ENCODE results near the gene GRID2. TPM values are rescaled to one million over a fixed set of nuclear protein-coding genes. Genes with fewer than 3 reads are reported as not detected.

Gene GRID2
- total RNA-seq, 1 donor = 0.63 TPM

- no peak for DNase-seq (ENCODE audit: low read depth)
- no peak overlapping the region for H3K4me3 ChIP-seq (ENCODE audit: low read depth, low read length)
- no peak for TF ChIP-seq CTCF (IDR thresholded peaks at IDR 0.05; ENCODE audit: insufficient read depth, low read length)
Measured at GRCh38 chr4:92262371-92262770, 41.4 kb upstream of the GRID2 start.

GRCh38 chr4:92263010-92263409 is 40.8 kb upstream of the GRID2 start:
- H3K4me3 ChIP-seq (ENCODE audit: low read depth, low read length) = no peak overlapping the region
- no peak for DNase-seq (ENCODE audit: low read depth)
- no peak for TF ChIP-seq CTCF (IDR thresholded peaks at IDR 0.05; ENCODE audit: insufficient read depth, low read length)

- TF ChIP-seq CTCF (IDR thresholded peaks at IDR 0.05; ENCODE audit: insufficient read depth, low read length) = no peak
- H3K4me3 ChIP-seq (ENCODE audit: low read depth, low read length) = no peak overlapping the region
- DNase-seq (ENCODE audit: low read depth) = no peak
Measured at GRCh38 chr4:92263575-92263974, 40.2 kb upstream of the GRID2 start.

GRCh38 chr4:92264163-92264562 is 39.6 kb upstream of the GRID2 start:
- H3K4me3 ChIP-seq (ENCODE audit: low read depth, low read length) = no peak overlapping the region
- DNase-seq (ENCODE audit: low read depth) = no peak
- no peak for TF ChIP-seq CTCF (IDR thresholded peaks at IDR 0.05; ENCODE audit: insufficient read depth, low read length)

DNA sequence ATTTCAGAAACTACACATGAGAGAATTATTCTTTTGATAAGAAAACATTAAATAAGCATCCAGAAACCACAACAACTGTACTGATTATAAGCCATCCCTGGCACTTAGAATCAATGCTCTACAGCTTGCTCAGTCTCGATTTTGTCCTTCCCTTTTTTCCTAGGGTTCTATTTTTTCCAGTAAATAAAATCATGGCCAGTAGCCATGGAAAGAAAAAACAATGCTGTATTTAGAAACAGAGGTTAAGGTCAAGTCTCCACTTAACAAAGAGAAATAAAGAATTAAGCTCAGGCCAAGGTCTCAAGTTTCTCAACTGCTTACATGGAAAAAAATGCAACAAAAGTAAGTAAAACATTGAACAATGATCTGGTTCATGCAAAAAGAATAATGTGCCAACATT is 38.7 kb upstream of the GRID2 start:
- peak; percentile 14 for DNase-seq (ENCODE audit: low read depth)

GRCh38 chr4:92265798-92266197 is 38.0 kb upstream of the GRID2 start:
- no peak for DNase-seq (ENCODE audit: low read depth)
- H3K4me3 ChIP-seq (ENCODE audit: low read depth, low read length) = no peak overlapping the region
- TF ChIP-seq CTCF (IDR thresholded peaks at IDR 0.05; ENCODE audit: insufficient read depth, low read length) = no peak

More for the DNA sequence above, 38.7 kb upstream of the GRID2 start:
- H3K4me3 ChIP-seq (ENCODE audit: low read depth, low read length) = no peak overlapping the region
- no peak for TF ChIP-seq CTCF (IDR thresholded peaks at IDR 0.05; ENCODE audit: insufficient read depth, low read length)

DNA sequence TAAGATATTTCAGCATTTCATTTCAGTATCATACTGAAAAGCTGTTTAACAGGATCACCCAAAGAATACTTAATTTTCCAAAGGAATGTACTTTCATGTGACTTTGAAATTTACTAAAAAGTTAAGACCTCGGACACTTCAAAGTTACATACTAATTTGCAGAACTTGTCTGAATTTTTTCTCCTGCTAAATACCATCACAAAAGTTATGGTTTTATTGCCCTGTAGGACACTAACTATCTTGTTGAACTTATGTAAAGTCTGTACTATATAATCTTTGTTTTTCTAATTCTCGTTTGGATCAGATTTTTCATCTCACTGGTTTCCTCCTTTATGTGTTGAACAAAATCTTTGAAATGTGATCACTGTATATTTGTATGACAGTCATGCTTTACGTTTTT is 37.2 kb upstream of the GRID2 start:
- H3K4me3 ChIP-seq (ENCODE audit: low read depth, low read length) = no peak overlapping the region
- no peak for DNase-seq (ENCODE audit: low read depth)
- no peak for TF ChIP-seq CTCF (IDR thresholded peaks at IDR 0.05; ENCODE audit: insufficient read depth, low read length)

All from fibroblast of the aortic adventitia (primary cell).